Measurements from ENCODE around the gene CNN2. TPM values are rescaled to one million over a fixed set of nuclear protein-coding genes. Genes with fewer than 3 reads are reported as not detected.
A peak's percentile ranks its signal among the peaks of the same experiment; 100 is the strongest.

CNN2 gene
- total and polyA plus RNA-seq, 9 of the 15 experiments (the other 6 are each of a cell fraction or from before 2014, with no cell fraction given) = 12.1 to 174 (median 52.7) TPM

- Histone ChIP-seq H3K27ac (ENCODE audit: extremely low read depth, low read depth, low read length) (no peak overlapping the region), H3K4me3 (no peak overlapping the region), H3K36me3 (ENCODE audit: control insufficient read depth, insufficient read depth, low read length) (peaks cover 2% of the 10 kb centered on the region; the same call in 1 of the 3 replicates), H3K4me1 (replicated peaks in 1 of 2; ENCODE audit: control insufficient read depth in 2 of 2, insufficient read depth in 2 of 2, low read length in 2 of 2) (peaks cover 0 to 73% of the 10 kb centered on the region in 2 experiments; a peak in 4 of 5 replicates), H3K9me1 (ENCODE audit: control insufficient read depth, insufficient read depth, low read length) (no peaks in the 10 kb centered on the region), H2AFZ (ENCODE audit: low read depth, low read length) (no peak overlapping the region), H3K9ac (ENCODE audit: insufficient read depth in 1 of 2, low read depth in 2 of 2, low read length in 2 of 2) (no peak overlapping the region), H3K79me2 (ENCODE audit: control insufficient read depth, insufficient read depth, low read length) (no peaks in the 10 kb centered on the region), H3K27me3 (ENCODE audit: control insufficient read depth in 2 of 2, insufficient read depth in 2 of 2, low read length in 2 of 2) (no peaks in the 10 kb centered on the region), H3K4me2 (ENCODE audit: insufficient read depth, low read length) (no peak overlapping the region), H3K9me3 (replicated peaks; ENCODE audit: control insufficient read depth, insufficient read depth, low read depth, low read length) (no peaks in the 10 kb centered on the region), H4K20me1 (replicated peaks; ENCODE audit: control insufficient read depth, insufficient read depth, low read length) (no peaks in the 10 kb centered on the region)
- in situ Hi-C loops (cut with MboI) (no loop called here), intact Hi-C loops (cut with micrococcal nuclease) (no loop called here)
- BruUV-seq (replicated peaks) = no TSS peak
- ATAC-seq = no peak
- no peak for TF ChIP-seq PPARD (CRISPR knock-in tag; IDR thresholded peaks at IDR 0.05)
- TF ChIP-seq PCBP1 (IDR thresholded peaks at IDR 0.05; ENCODE audit: low read depth, low read length, poor library complexity, severe bottlenecking) = peak; percentile 21
- TF ChIP-seq L3MBTL2 (IDR thresholded peaks at IDR 0.05) = 0 out of 2 replicates have a peak, but pooled peaks have one; percentile 21
- TF ChIP-seq ZFP36 (IDR thresholded peaks at IDR 0.05; ENCODE audit: low read depth, low read length, partially characterized antibody) = no peak
- peak; percentile 50 for TF ChIP-seq MGA (IDR thresholded peaks at IDR 0.05)
- peak in 1 of 2 experiments; percentile 58 for TF ChIP-seq E2F6 (IDR thresholded peaks at IDR 0.05; ENCODE audit: borderline replicate concordance in 1 of 2, extremely low read depth in 1 of 2, insufficient read depth in 1 of 2, insufficient read length in 1 of 2, low read depth in 1 of 2, low read length in 1 of 2, poor library complexity in 1 of 2, severe bottlenecking in 1 of 2)
- no peak for DNase-seq (ENCODE audit: extremely low read depth in 1 of 4, low spot score in 3 of 4)
- WGBS (ENCODE audit: insufficient coverage, low coverage, missing lambda C conversion rate) = 76% methylated on average over 18 of the region's 32 CpGs
- POLR2A ChIA-PET = interaction anchor here (0.6 to 2.1 kb wide), 6 partner anchors 9 to 141 kb away, joined by 3 to 6 read pairs (median 4); partner anchors contain the start of gene CNN2
- FAIRE-seq = no peak
- CTCF ChIA-PET (ENCODE audit: low intra/inter-chr PET ratio) = interaction anchor here (0.7 to 1.2 kb wide), 2 partner anchors 79 to 82 kb away, joined by 3 to 4 read pairs; no protein-coding TSS in a partner anchor
Measured at GRCh38 chr19:1004204-1004802, 22.1 kb upstream of the CNN2 start.
